ENCODE results near the gene RAD51B. TPM values are rescaled to one million over a fixed set of nuclear protein-coding genes. Genes with fewer than 3 reads are reported as not detected.
A peak's percentile ranks its signal among the peaks of the same experiment; 100 is the strongest.

RAD51B gene
- total and polyA plus RNA-seq, 2 donors (not counting 1 experiment from before 2014, with no cell fraction given) = 4.6 to 16.3 TPM

DNA sequence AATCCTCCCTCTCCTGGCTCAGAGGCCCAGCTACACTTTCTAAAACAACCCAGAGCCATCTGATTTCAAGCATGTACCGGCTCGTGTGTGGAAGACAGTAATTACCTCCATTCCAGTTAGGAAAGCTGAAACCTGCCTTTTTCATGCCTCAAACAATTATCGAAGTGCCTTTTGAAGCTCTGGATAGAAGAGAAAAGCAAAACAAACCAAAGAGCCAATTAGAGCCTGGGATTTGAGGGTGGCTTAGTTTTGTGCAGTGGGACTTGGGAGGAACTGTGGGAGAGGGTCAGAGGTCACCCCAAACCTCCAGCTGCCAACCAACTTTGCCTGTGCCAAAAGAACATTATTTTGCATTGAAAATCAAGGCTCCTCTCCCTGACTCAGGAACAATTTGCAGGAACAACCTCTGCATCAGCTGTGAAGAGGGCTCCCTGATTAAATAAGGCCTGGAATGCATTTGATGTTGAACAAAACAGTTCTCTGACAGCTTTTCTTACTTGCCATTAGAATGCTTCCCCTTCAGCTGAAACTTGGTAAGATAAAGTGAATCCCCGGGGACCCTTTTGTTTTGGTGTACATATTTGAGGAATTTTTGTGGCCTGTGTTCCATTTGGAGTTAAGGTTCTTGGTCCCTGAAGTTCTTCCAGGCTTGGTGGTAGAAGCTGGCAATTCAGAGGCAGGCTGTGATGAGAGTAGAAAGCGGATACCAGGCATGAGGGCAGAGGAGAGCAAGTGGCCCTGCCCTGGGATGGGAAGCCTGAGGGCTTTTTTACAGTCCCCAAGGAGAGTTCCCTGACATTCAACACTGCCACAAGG, 703.1 kb downstream of the RAD51B start:
- TF ChIP-seq, protein P1, sequence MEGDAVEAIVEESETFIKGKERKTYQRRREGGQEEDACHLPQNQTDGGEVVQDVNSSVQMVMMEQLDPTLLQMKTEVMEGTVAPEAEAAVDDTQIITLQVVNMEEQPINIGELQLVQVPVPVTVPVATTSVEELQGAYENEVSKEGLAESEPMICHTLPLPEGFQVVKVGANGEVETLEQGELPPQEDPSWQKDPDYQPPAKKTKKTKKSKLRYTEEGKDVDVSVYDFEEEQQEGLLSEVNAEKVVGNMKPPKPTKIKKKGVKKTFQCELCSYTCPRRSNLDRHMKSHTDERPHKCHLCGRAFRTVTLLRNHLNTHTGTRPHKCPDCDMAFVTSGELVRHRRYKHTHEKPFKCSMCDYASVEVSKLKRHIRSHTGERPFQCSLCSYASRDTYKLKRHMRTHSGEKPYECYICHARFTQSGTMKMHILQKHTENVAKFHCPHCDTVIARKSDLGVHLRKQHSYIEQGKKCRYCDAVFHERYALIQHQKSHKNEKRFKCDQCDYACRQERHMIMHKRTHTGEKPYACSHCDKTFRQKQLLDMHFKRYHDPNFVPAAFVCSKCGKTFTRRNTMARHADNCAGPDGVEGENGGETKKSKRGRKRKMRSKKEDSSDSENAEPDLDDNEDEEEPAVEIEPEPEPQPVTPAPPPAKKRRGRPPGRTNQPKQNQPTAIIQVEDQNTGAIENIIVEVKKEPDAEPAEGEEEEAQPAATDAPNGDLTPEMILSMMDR (conservative IDR thresholded peaks at IDR 0.05 in 1 of 2, IDR thresholded peaks at IDR 0.05 in 1 of 2; ENCODE audit: low read depth in 1 of 2, low read length in 2 of 2) = peak in 1 of 2 donors; percentile 5
- no peak for TF ChIP-seq EZH2 (IDR thresholded peaks at IDR 0.05; ENCODE audit: low read length, missing control alignments)
- Histone ChIP-seq H3K36me3 (ENCODE audit: control insufficient read depth, insufficient read depth, low read length) (no peaks in the 10 kb centered on the region), H3K27me3 (ENCODE audit: control insufficient read depth, insufficient read depth, low read length) (no peaks in the 10 kb centered on the region), H3K4me3 (replicated peaks in 1 of 4; ENCODE audit: control extremely low read depth in 1 of 4, insufficient read depth in 1 of 4, low read depth in 3 of 4, low read length in 4 of 4) (no peak overlapping the region), H3K27ac (ENCODE audit: insufficient read depth, low read length) (no peak overlapping the region), H3K4me1 (ENCODE audit: control insufficient read depth, extremely low read depth, insufficient read depth, low read length) (peaks cover 23% of the 10 kb centered on the region), H2AFZ (ENCODE audit: low read length) (no peak overlapping the region), H4K20me1 (ENCODE audit: control insufficient read depth, extremely low read depth, insufficient read depth, low read length) (no peaks in the 10 kb centered on the region), H3K79me2 (ENCODE audit: control insufficient read depth, insufficient read depth, low read length) (no peaks in the 10 kb centered on the region), H3K9ac (ENCODE audit: insufficient read depth, low read length) (no peak overlapping the region), H3K4me2 (ENCODE audit: extremely low read depth, insufficient read depth, low read length) (no peak overlapping the region), H3K9me3 (ENCODE audit: control insufficient read depth, insufficient read depth, low read depth, low read length) (no peaks in the 10 kb centered on the region)
- peak in 1 of 2 donors; percentile 50 for DNase-seq (ENCODE audit: low read depth in 2 of 2)

DNA sequence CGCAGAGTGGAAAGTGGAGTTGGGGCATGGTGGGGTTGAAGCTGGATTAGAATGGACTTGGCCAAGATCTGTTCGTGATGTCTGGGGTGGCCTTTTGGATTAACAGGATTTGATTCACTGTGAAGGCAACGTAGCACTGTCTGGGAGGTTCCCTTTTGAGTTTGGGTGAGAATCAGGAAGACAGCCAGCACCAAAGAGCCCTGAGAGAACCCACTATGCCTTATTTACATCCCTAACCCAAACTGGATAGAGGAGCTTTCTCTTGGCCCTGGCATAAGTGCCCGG, 703.7 kb downstream of the RAD51B start:
- peaks cover 23% of the 10 kb centered on the region for H3K4me1 ChIP-seq (ENCODE audit: control insufficient read depth, extremely low read depth, insufficient read depth, low read length)
- no peaks in the 10 kb centered on the region for H3K9me3 ChIP-seq (ENCODE audit: control insufficient read depth, insufficient read depth, low read depth, low read length)
- H2AFZ ChIP-seq (ENCODE audit: low read length) = no peak overlapping the region
- H3K4me3 ChIP-seq (replicated peaks in 1 of 4; ENCODE audit: control extremely low read depth in 1 of 4, insufficient read depth in 1 of 4, low read depth in 3 of 4, low read length in 4 of 4) = no peak overlapping the region
- no peak overlapping the region for H3K27ac ChIP-seq (ENCODE audit: insufficient read depth, low read length)
- no peaks in the 10 kb centered on the region for H4K20me1 ChIP-seq (ENCODE audit: control insufficient read depth, extremely low read depth, insufficient read depth, low read length)
- no peaks in the 10 kb centered on the region for H3K36me3 ChIP-seq (ENCODE audit: control insufficient read depth, insufficient read depth, low read length)
- H3K27me3 ChIP-seq (ENCODE audit: control insufficient read depth, insufficient read depth, low read length) = no peaks in the 10 kb centered on the region
- H3K4me2 ChIP-seq (ENCODE audit: extremely low read depth, insufficient read depth, low read length) = no peak overlapping the region
- no peaks in the 10 kb centered on the region for H3K79me2 ChIP-seq (ENCODE audit: control insufficient read depth, insufficient read depth, low read length)
- DNase-seq (ENCODE audit: low read depth in 2 of 2) = no peak
- no peak for TF ChIP-seq EZH2 (IDR thresholded peaks at IDR 0.05; ENCODE audit: low read length, missing control alignments)
- TF ChIP-seq, protein P1 (conservative IDR thresholded peaks at IDR 0.05 in 1 of 2, IDR thresholded peaks at IDR 0.05 in 1 of 2; ENCODE audit: low read depth in 1 of 2, low read length in 2 of 2) = no peak
- H3K9ac ChIP-seq (ENCODE audit: insufficient read depth, low read length) = no peak overlapping the region

DNA sequence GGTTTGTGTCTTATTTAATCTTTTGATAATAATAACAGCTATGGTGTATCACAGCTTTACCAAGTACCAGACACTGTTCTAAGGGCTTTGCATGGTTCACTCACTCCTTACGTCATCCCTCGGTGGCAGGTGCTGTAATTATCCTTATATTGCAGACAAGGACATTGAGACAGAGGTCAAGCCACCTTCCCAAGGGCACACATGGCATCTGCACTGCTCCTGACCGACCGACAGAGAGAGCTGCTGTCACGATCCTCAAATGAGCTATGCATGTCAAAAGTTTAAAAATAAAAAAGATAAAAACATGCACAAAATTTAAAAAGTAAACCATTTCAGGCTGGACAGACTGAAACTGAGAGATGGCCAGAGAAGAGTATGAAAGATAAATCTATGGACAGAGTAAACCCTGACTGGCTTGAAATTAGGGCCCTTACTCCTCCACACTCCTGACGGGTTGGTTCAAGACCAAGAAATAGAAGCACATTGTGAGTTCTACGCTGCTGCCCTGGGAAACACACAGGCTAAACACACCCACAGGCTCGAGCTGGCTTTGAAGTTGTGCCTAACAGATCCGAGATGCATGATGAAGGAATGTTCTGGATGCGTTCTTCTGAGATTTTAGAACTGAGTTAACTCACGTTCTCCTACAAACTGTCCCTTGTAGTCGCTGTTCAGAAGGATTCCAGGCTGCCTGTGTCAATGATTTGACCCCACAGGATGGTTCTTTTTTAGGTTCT, 704.6 kb downstream of the RAD51B start:
- Histone ChIP-seq H3K4me3 (replicated peaks in 1 of 4; ENCODE audit: control extremely low read depth in 1 of 4, insufficient read depth in 1 of 4, low read depth in 3 of 4, low read length in 4 of 4) (no peak overlapping the region), H3K4me1 (ENCODE audit: control insufficient read depth, extremely low read depth, insufficient read depth, low read length) (peaks cover 21% of the 10 kb centered on the region), H3K9ac (ENCODE audit: insufficient read depth, low read length) (no peak overlapping the region), H3K36me3 (ENCODE audit: control insufficient read depth, insufficient read depth, low read length) (no peaks in the 10 kb centered on the region), H2AFZ (ENCODE audit: low read length) (peak overlapping the region; percentile 37), H3K9me3 (ENCODE audit: control insufficient read depth, insufficient read depth, low read depth, low read length) (no peaks in the 10 kb centered on the region), H3K27me3 (ENCODE audit: control insufficient read depth, insufficient read depth, low read length) (no peaks in the 10 kb centered on the region), H3K27ac (ENCODE audit: insufficient read depth, low read length) (peak overlapping the region; percentile 52), H3K79me2 (ENCODE audit: control insufficient read depth, insufficient read depth, low read length) (no peaks in the 10 kb centered on the region), H3K4me2 (ENCODE audit: extremely low read depth, insufficient read depth, low read length) (no peak overlapping the region), H4K20me1 (ENCODE audit: control insufficient read depth, extremely low read depth, insufficient read depth, low read length) (no peaks in the 10 kb centered on the region)
- DNase-seq (ENCODE audit: low read depth in 2 of 2) = peak in 1 of 2 donors; percentile 36
- TF ChIP-seq, protein P1 (conservative IDR thresholded peaks at IDR 0.05 in 1 of 2, IDR thresholded peaks at IDR 0.05 in 1 of 2; ENCODE audit: low read depth in 1 of 2, low read length in 2 of 2) = peak; percentile 39 to 64
- no peak for TF ChIP-seq EZH2 (IDR thresholded peaks at IDR 0.05; ENCODE audit: low read length, missing control alignments)
